HFF-Myc (cell line): ENCODE measurements around the gene SLFN13.
"Not testable (repeated sequence)": the region's sequence is repeated elsewhere in the genome, so short reads cannot be mapped to it uniquely, and the experiment has no call there.

Experiments
- DNase-seq: peaks from one replicate; pipeline ENCODE4 v3.0.0-alpha.2; 2011; ENCODE audit warnings: low read depth; ENCODE audit errors: extremely low read depth
- H3K4me3 ChIP-seq: replicated peaks from 2 replicates; pipeline ENCODE4 v1.5.1; 2011; ENCODE audit warnings: low read depth, mild to moderate bottlenecking, control low read depth, low read length
- TF ChIP-seq, protein P1 (sequence below): IDR thresholded peaks from 2 replicates; pipeline ENCODE4 v1.5.1; 2012; ENCODE audit warnings: mild to moderate bottlenecking, low read depth, low read length, control low read depth; ENCODE audit errors: missing control alignments

SLFN13 gene

DNA sequence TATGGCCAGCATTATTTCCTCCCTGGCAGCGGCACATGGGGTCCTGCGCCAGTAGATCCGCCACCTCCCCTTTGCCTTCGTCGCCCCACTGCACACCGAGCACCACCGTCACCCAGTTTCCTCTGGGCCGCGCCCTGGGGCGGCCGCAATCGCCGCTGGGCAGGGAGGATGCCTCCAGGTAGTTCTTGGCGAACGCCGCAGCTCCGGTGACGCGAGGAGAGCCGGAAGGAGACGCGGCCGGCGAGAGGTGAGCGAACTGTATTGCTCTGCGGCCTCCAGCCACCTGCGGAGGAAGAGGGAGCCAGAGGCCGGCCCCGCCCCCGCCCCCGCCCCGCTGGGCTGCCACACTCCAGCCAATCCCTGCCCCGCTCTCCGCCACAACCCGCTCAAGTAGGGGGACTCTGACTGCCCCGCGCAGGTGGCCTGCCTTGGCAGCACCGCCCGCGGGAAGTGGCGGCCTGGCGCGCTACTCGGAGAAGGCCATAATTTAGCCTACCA is 11.8 kb upstream of the SLFN13 start:
- DNase-seq = no peak
- TF ChIP-seq, protein P1, sequence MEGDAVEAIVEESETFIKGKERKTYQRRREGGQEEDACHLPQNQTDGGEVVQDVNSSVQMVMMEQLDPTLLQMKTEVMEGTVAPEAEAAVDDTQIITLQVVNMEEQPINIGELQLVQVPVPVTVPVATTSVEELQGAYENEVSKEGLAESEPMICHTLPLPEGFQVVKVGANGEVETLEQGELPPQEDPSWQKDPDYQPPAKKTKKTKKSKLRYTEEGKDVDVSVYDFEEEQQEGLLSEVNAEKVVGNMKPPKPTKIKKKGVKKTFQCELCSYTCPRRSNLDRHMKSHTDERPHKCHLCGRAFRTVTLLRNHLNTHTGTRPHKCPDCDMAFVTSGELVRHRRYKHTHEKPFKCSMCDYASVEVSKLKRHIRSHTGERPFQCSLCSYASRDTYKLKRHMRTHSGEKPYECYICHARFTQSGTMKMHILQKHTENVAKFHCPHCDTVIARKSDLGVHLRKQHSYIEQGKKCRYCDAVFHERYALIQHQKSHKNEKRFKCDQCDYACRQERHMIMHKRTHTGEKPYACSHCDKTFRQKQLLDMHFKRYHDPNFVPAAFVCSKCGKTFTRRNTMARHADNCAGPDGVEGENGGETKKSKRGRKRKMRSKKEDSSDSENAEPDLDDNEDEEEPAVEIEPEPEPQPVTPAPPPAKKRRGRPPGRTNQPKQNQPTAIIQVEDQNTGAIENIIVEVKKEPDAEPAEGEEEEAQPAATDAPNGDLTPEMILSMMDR = no peak
- H3K4me3 ChIP-seq = no peak overlapping the region

DNA sequence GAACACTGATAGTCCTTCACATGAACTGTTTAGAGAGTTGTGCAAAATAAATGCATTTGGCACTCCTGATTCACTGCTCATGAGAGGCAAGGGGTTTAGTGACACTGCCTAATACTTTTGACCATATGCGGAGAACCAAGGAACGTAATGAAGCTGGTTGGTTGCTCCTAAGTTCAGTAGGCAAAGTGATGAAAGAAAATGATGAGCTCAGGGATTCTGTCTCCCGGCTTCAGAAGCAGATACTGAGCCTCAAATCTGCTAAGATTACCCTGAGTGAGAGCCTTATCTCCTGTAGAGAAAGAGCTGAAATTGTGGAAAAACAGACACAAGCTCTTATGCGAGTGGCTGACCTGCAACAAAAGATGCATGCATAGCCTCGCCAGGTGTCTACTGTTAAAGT is 5.5 kb upstream of the SLFN13 start:
- not testable (repeated sequence) for H3K4me3 ChIP-seq, DNase-seq

DNA sequence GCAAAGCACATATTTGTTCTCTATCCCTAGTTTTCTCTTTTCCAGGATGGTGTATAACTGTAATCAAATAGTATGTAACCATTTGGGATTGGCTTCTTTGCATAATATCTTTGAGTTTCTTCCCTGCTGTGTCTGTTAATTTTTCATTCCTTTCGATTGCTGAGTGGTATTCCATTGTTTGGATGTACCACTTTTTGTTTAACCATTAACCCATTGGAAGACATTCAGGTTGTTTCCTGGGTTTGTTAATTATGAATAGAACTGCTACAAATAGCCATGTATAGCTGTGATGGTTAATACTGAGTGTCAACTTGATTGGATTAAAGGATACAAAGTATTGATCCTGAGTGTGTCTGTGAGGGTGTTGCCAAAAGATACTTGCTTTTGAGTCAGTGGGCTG is 4.6 kb upstream of the SLFN13 start:
- TF ChIP-seq, protein P1 = no peak
- DNase-seq = no peak
- H3K4me3 ChIP-seq = no peak overlapping the region

DNA sequence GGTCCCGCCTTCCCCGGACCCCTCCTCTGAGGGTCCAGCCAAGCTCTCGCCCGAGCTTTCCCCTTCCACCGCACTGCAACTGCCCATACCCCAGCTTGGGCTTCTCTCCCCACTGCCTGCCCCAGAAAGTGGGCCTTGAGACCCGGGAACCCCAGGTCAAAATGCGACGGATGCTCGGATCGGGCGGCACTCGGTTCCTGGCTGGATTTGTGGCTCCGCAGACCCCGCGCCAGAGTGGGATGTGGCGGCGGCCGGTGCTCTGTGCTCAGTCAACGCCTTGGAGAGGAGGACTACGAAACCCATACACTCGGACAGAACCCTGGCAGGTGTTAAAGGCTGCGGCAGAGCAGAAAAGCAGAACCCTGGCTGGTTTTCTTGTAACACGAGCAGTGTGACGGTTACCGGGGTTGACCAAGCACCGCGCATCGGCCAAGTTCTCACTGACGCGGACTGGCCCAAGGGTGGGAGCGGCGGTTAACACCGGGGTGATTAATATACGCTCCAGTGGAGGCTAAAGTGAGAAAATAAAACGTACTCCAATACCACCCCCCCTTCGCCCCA is 885 bp upstream of the SLFN13 start:
- no peak overlapping the region for H3K4me3 ChIP-seq
- TF ChIP-seq, protein P1 = no peak
- DNase-seq = no peak

DNA sequence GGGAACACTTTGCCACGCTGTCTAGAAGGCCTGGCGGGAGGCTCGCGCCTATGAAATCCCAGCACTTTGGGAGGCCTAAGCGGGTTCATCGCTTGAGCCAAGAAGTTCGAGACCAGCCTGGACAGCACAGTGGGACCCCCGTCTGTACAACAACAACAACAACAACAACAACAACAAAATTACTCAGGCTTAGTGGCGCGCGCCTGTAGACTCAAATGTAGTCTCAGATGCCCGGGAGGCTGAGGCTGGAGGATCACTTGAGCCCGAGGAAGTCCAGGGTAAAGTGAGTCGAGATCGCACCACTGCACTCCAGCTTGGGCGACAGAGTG is 297 bp upstream of the SLFN13 start:
- H3K4me3 ChIP-seq = peak overlapping the region; percentile 46
- TF ChIP-seq, protein P1 = no peak
- DNase-seq = no peak

DNA sequence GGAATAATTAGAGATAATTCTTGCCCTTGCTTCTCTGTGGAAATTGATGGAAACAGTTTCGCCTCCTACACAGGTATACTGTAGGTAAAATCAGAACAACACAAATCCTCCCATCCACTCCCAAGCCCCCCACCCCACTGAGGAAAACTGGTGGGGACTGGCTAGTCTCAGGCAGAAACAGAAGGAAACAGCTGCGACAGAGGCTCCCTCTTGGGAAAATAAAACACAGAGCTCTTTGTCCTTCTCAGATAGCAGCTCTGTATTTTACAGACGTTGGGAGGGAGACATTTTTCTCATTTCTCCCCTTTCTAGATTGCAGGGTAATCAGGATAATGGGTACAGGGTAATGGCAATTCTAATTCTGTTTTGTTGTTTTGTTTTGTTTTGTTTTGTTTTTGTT is 1.1 kb downstream of the SLFN13 start:
- DNase-seq = no peak
- no peak overlapping the region for H3K4me3 ChIP-seq
- TF ChIP-seq, protein P1 = no peak

DNA sequence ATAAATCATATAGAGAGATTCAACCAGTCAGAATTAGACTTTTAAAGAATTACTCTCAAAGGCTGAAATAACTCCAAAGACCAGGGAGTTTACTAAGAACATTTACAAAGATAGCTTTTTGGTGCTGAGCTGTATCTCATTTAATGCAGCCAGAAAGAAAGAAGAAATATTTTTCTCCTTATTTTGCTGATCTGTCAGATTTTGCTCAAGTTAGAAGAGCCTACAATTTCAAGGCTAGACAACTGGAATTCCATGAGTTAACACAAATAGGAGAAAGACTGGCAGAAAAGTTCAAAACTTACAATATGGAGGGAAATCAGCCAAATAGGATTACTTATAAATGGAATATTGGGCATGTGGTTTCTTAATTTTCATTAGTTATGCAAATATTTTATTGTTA is 10.1 kb downstream of the SLFN13 start:
- H3K4me3 ChIP-seq = no peak overlapping the region
- TF ChIP-seq, protein P1 = no peak
- no peak for DNase-seq
